Measurements from ENCODE around the gene PTPN4. TPM values are rescaled to one million over a fixed set of nuclear protein-coding genes. Genes with fewer than 3 reads are reported as not detected.
A peak's percentile ranks its signal among the peaks of the same experiment; 100 is the strongest.

Gene PTPN4
- total RNA-seq, 5 donors from 2014 or later (not counting 1 experiment from before 2014, with no cell fraction given): 105 to 134 (median 126) TPM

- Histone ChIP-seq H3K27ac (ENCODE audit: low read length) (no peak overlapping the region), H3K4me3 (ENCODE audit: control insufficient read depth in 1 of 2, extremely low read depth in 1 of 2, low read length in 1 of 2) (no peak overlapping the region), H3K9me3 (no peaks in the 10 kb centered on the region), H3K36me3 (ENCODE audit: control insufficient read depth in 2 of 2, extremely low read depth in 1 of 2, insufficient read depth in 1 of 2, low read length in 1 of 2) (no peaks in the 10 kb centered on the region), H3K27me3 (replicated peaks in 1 of 2; ENCODE audit: control insufficient read depth in 2 of 2, extremely low read depth in 1 of 2, insufficient read depth in 2 of 2, low read length in 1 of 2) (no peaks in the 10 kb centered on the region), H3K4me1 (ENCODE audit: control insufficient read depth in 1 of 2, extremely low read depth in 1 of 2, insufficient read depth in 2 of 2, low read length in 2 of 2) (peaks cover 0 to 4% of the 10 kb centered on the region in 2 experiments)
- H3K27ac Mint-ChIP-seq: peak overlapping the region; percentile 41 to 48
- H3K4me3 Mint-ChIP-seq: no peak overlapping the region
- no peaks in the 10 kb centered on the region for H3K9me3 Mint-ChIP-seq
- WGBS (ENCODE audit: insufficient coverage): 89% methylated on average over 1 of the region's 7 CpGs
- H3K27me3 Mint-ChIP-seq: no peaks in the 10 kb centered on the region
- DNase-seq (peak in 27 of 35 experiments; percentile 10 to 62 (median 30)), ATAC-seq (replicated peaks in 1 of 4) (peak; percentile 68 to 74 (median 71))
- ChIA-PET POLR2A (no interaction called here), CTCF (interaction anchor here (0.5 to 2.0 kb wide), 11 partner anchors 8 to 857 kb away, joined by 3 to 10 read pairs (median 3); partner anchors contain the start of gene PTPN4 (in 1 of the 2))
- H3K4me1 Mint-ChIP-seq: peaks cover 50 to 69% (median 67%) of the 10 kb centered on the region in 3 donors
- H3K36me3 Mint-ChIP-seq: peaks cover 13% of the 10 kb centered on the region
These were observed 64.1 kb downstream of the PTPN4 start for GRCh38 chr2:119823734-119824334.

DNA sequence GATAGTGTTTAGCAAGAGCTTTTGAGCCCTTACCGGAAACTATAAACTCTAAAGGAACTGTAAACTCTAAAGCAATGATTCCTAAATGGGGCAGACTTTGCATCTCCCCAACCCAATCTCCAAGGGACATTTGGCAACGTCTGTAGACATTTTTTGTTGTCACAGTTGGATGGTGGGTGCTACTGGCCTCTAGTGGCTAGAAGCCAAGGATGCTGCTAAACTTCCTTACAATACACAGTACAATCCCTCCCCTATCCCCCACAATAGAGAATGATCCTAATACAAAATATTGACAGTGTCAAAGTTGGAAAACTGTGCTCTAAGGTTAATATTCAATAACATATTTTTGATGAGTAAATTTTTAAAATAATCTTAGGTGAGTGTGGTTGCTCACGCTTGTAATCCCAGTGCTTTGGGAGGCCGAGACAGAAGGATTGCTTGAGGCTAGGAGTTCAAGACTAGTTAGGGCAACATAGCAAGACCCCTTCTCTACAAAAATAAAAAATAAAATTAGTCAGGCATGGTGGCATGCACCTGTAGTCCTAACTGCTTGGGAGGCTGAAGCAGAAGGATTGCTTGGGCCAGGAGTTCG is 66.7 kb downstream of the PTPN4 start:
- Histone ChIP-seq H3K27me3 (replicated peaks in 1 of 2; ENCODE audit: control insufficient read depth in 2 of 2, extremely low read depth in 1 of 2, insufficient read depth in 2 of 2, low read length in 1 of 2) (no peaks in the 10 kb centered on the region), H3K36me3 (ENCODE audit: control insufficient read depth in 2 of 2, extremely low read depth in 1 of 2, insufficient read depth in 1 of 2, low read length in 1 of 2) (peaks cover 2 to 8% of the 10 kb centered on the region in 2 donors), H3K4me1 (ENCODE audit: control insufficient read depth in 1 of 2, extremely low read depth in 1 of 2, insufficient read depth in 2 of 2, low read length in 2 of 2) (peaks cover 0 to 4% of the 10 kb centered on the region in 2 experiments), H3K9me3 (no peaks in the 10 kb centered on the region), H3K4me3 (ENCODE audit: control insufficient read depth in 1 of 2, extremely low read depth in 1 of 2, low read length in 1 of 2) (no peak overlapping the region), H3K27ac (ENCODE audit: low read length) (no peak overlapping the region)
- ATAC-seq (replicated peaks in 1 of 4): peak; percentile 67 to 83 (median 72)
- DNase-seq: peak in 32 of 35 experiments; percentile 11 to 69 (median 34)
- ChIA-PET CTCF (interaction anchor here (0.6 to 1.1 kb wide), 8 partner anchors 17 to 184 kb away, joined by 3 read pairs; no protein-coding TSS in a partner anchor), POLR2A (interaction anchor here in 1 of 2 donors (0.5 kb wide), 1 partner anchor 17 kb away, joined by 9 read pairs; no protein-coding TSS in a partner anchor)
- Mint-ChIP-seq H3K27me3 (no peaks in the 10 kb centered on the region), H3K27ac (no peak overlapping the region), H3K4me1 (peaks cover 43 to 66% (median 62%) of the 10 kb centered on the region in 3 donors), H3K9me3 (peaks cover 0 to 10% (median 2%) of the 10 kb centered on the region in 3 donors), H3K36me3 (peaks cover 22% of the 10 kb centered on the region), H3K4me3 (no peak overlapping the region)
- no CpG with 5 or more reads among the region's 5 CpGs for WGBS (ENCODE audit: insufficient coverage)

DNA sequence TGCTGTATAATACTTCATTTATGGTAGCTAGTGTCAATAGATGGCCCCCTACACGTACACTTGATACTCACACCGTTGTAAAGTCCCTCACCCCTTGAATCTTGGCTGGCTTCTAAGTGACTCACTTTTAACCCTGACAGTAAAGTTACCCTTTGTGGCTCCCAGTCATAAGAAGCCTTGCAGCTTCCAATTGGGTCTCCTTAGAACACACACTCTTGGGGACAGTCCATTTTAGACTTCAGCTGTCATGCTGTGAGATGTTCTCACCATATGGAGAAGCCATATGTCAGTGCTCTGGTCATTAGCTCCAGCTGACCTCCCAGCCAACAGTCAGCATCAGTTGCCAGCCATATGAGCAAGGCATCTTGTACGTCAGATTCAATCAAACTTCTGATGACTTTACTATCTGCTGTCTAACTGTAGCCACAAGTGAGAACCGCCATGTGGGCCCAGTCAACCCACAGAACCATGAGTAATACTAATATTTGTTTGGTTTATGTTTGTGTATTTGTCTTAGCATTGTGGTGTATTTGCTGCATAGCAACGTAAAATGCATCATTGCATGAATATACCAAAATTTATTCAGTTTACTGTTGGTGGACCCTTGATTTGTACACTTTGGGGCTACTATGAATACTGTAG is 68.3 kb downstream of the PTPN4 start:
- ATAC-seq (replicated peaks in 1 of 4): no peak

GRCh38 chr2:119836455-119837142 is 76.9 kb downstream of the PTPN4 start:
- no peak overlapping the region for H3K27ac ChIP-seq (ENCODE audit: low read length)
- CTCF ChIA-PET: no interaction called here
- H3K4me3 ChIP-seq (ENCODE audit: control insufficient read depth in 1 of 2, extremely low read depth in 1 of 2, low read length in 1 of 2): no peak overlapping the region
- WGBS (ENCODE audit: insufficient coverage): 95% methylated on average over 19 of the region's 22 CpGs
- no peaks in the 10 kb centered on the region for H3K27me3 ChIP-seq (replicated peaks in 1 of 2; ENCODE audit: control insufficient read depth in 2 of 2, extremely low read depth in 1 of 2, insufficient read depth in 2 of 2, low read length in 1 of 2)
- no peaks in the 10 kb centered on the region for H3K9me3 ChIP-seq
- H3K9me3 Mint-ChIP-seq: no peaks in the 10 kb centered on the region
- no peaks in the 10 kb centered on the region for H3K36me3 ChIP-seq (ENCODE audit: control insufficient read depth in 2 of 2, extremely low read depth in 1 of 2, insufficient read depth in 1 of 2, low read length in 1 of 2)
- H3K27ac Mint-ChIP-seq: no peak overlapping the region
- no peak for DNase-seq
- POLR2A ChIA-PET: no interaction called here
- H3K36me3 Mint-ChIP-seq: peaks cover 30% of the 10 kb centered on the region
- H3K4me3 Mint-ChIP-seq: no peak overlapping the region
- no peaks in the 10 kb centered on the region for H3K27me3 Mint-ChIP-seq
- peaks cover 2 to 9% of the 10 kb centered on the region in 2 experiments for H3K4me1 ChIP-seq (ENCODE audit: control insufficient read depth in 1 of 2, extremely low read depth in 1 of 2, insufficient read depth in 2 of 2, low read length in 2 of 2)
- H3K4me1 Mint-ChIP-seq: peaks cover 66 to 69% (median 67%) of the 10 kb centered on the region in 3 donors
- no peak for ATAC-seq (replicated peaks in 1 of 4)

More for the DNA sequence above, 68.3 kb downstream of the PTPN4 start:
- Histone ChIP-seq H3K9me3 (no peaks in the 10 kb centered on the region), H3K4me1 (ENCODE audit: control insufficient read depth in 1 of 2, extremely low read depth in 1 of 2, insufficient read depth in 2 of 2, low read length in 2 of 2) (no peaks in the 10 kb centered on the region), H3K27ac (ENCODE audit: low read length) (no peak overlapping the region), H3K4me3 (ENCODE audit: control insufficient read depth in 1 of 2, extremely low read depth in 1 of 2, low read length in 1 of 2) (no peak overlapping the region), H3K27me3 (replicated peaks in 1 of 2; ENCODE audit: control insufficient read depth in 2 of 2, extremely low read depth in 1 of 2, insufficient read depth in 2 of 2, low read length in 1 of 2) (no peaks in the 10 kb centered on the region), H3K36me3 (ENCODE audit: control insufficient read depth in 2 of 2, extremely low read depth in 1 of 2, insufficient read depth in 1 of 2, low read length in 1 of 2) (peaks cover 2 to 8% of the 10 kb centered on the region in 2 donors)
- ChIA-PET CTCF (interaction anchor here in 1 of 2 donors (0.6 kb wide), 1 partner anchor 165 kb away, joined by 13 read pairs; no protein-coding TSS in a partner anchor), POLR2A (no interaction called here)
- Mint-ChIP-seq H3K4me1 (peaks cover 43 to 65% (median 63%) of the 10 kb centered on the region in 3 donors), H3K27ac (no peak overlapping the region), H3K4me3 (no peak overlapping the region), H3K36me3 (peaks cover 24% of the 10 kb centered on the region), H3K27me3 (no peaks in the 10 kb centered on the region), H3K9me3 (peaks cover 0 to 10% (median 2%) of the 10 kb centered on the region in 3 donors)
- peak in 1 of 35 experiments; percentile 11 for DNase-seq
- WGBS (ENCODE audit: insufficient coverage): 56% methylated on average over 2 of the region's 5 CpGs

DNA sequence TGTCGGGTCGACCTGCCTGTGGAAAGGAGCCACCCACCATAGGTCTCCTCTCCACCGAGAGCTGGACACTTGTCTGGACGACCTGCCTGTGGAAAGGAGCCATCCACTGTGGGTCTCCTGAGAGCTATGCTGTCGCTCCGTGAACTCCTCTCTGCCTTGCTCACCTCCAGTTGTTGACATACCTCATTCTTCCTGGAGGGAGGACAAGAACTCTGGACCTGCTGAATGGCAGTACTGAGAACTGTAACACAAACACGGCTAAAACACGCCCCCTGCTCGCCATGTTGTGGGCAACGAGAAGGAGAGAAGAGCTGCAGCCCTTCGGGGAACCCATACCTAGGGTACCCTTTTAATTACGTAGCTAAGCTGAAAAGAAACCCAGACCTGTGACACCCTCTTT is 77.6 kb downstream of the PTPN4 start:
- no peak for ATAC-seq (replicated peaks in 1 of 4)
- Histone ChIP-seq H3K4me3 (ENCODE audit: control insufficient read depth in 1 of 2, extremely low read depth in 1 of 2, low read length in 1 of 2) (no peak overlapping the region), H3K27me3 (replicated peaks in 1 of 2; ENCODE audit: control insufficient read depth in 2 of 2, extremely low read depth in 1 of 2, insufficient read depth in 2 of 2, low read length in 1 of 2) (no peaks in the 10 kb centered on the region), H3K36me3 (ENCODE audit: control insufficient read depth in 2 of 2, extremely low read depth in 1 of 2, insufficient read depth in 1 of 2, low read length in 1 of 2) (no peaks in the 10 kb centered on the region), H3K27ac (ENCODE audit: low read length) (no peak overlapping the region), H3K9me3 (no peaks in the 10 kb centered on the region), H3K4me1 (ENCODE audit: control insufficient read depth in 1 of 2, extremely low read depth in 1 of 2, insufficient read depth in 2 of 2, low read length in 2 of 2) (peaks cover 4 to 9% of the 10 kb centered on the region in 2 experiments)
- H3K4me3 Mint-ChIP-seq: no peak overlapping the region
- no peak for DNase-seq
- H3K9me3 Mint-ChIP-seq: no peaks in the 10 kb centered on the region
- H3K27me3 Mint-ChIP-seq: no peaks in the 10 kb centered on the region
- ChIA-PET POLR2A (interaction anchor here in 1 of 2 donors (0.6 kb wide), 1 partner anchor 362 kb away, joined by 11 read pairs; no protein-coding TSS in a partner anchor), CTCF (no interaction called here)
- 89% methylated on average over 9 of the region's 12 CpGs for WGBS (ENCODE audit: insufficient coverage)
- H3K4me1 Mint-ChIP-seq: peaks cover 66 to 70% (median 68%) of the 10 kb centered on the region in 3 donors
- no peak overlapping the region for H3K27ac Mint-ChIP-seq
- H3K36me3 Mint-ChIP-seq: peaks cover 30% of the 10 kb centered on the region

GRCh38 chr2:119837759-119838158 is 78.0 kb downstream of the PTPN4 start:
- Histone ChIP-seq H3K4me3 (ENCODE audit: control insufficient read depth in 1 of 2, extremely low read depth in 1 of 2, low read length in 1 of 2) (no peak overlapping the region), H3K27me3 (replicated peaks in 1 of 2; ENCODE audit: control insufficient read depth in 2 of 2, extremely low read depth in 1 of 2, insufficient read depth in 2 of 2, low read length in 1 of 2) (no peaks in the 10 kb centered on the region), H3K4me1 (ENCODE audit: control insufficient read depth in 1 of 2, extremely low read depth in 1 of 2, insufficient read depth in 2 of 2, low read length in 2 of 2) (peaks cover 4 to 9% of the 10 kb centered on the region in 2 experiments), H3K36me3 (ENCODE audit: control insufficient read depth in 2 of 2, extremely low read depth in 1 of 2, insufficient read depth in 1 of 2, low read length in 1 of 2) (no peaks in the 10 kb centered on the region), H3K27ac (ENCODE audit: low read length) (no peak overlapping the region), H3K9me3 (no peaks in the 10 kb centered on the region)
- ChIA-PET CTCF (no interaction called here), POLR2A (interaction anchor here in 1 of 2 donors (0.6 kb wide), 1 partner anchor 361 kb away, joined by 11 read pairs; no protein-coding TSS in a partner anchor)
- peaks cover 66 to 71% (median 69%) of the 10 kb centered on the region in 3 donors for H3K4me1 Mint-ChIP-seq
- H3K27me3 Mint-ChIP-seq: no peaks in the 10 kb centered on the region
- no peak overlapping the region for H3K4me3 Mint-ChIP-seq
- 96% methylated on average over 9 of the region's 13 CpGs for WGBS (ENCODE audit: insufficient coverage)
- H3K27ac Mint-ChIP-seq: no peak overlapping the region
- ATAC-seq (replicated peaks in 1 of 4): no peak
- no peaks in the 10 kb centered on the region for H3K9me3 Mint-ChIP-seq
- H3K36me3 Mint-ChIP-seq: peaks cover 30% of the 10 kb centered on the region
- no peak for DNase-seq
